Activated T-cell treated with anti-CD3 and anti-CD28 coated beads for 24 hours (primary cell): ENCODE data around the gene PAK1.

Experiments used
- DNase-seq: peaks from one replicate; pipeline ENCODE4 v3.0.0-alpha.2; 2020; ENCODE audit warnings: low read depth

The PAK1 gene

GRCh38 chr11:77370217-77370616 is 103.7 kb downstream of the PAK1 start:
- no peak for DNase-seq

- DNase-seq, result no peak
Measured at GRCh38 chr11:77361184-77361583, 112.7 kb downstream of the PAK1 start.

- DNase-seq, result no peak
Measured at GRCh38 chr11:77359481-77359880, 114.4 kb downstream of the PAK1 start.

GRCh38 chr11:77353131-77353530 is 120.8 kb downstream of the PAK1 start:
- no peak for DNase-seq

GRCh38 chr11:77351281-77351886 is 122.5 kb downstream of the PAK1 start:
- DNase-seq, result no peak

GRCh38 chr11:77347948-77348347 is 125.9 kb downstream of the PAK1 start:
- no peak for DNase-seq

GRCh38 chr11:77346906-77347603 is 126.8 kb downstream of the PAK1 start:
- DNase-seq, result no peak

GRCh38 chr11:77345621-77346020 is 128.3 kb downstream of the PAK1 start:
- no peak for DNase-seq

- no peak for DNase-seq
Measured at GRCh38 chr11:77340501-77340900, 133.4 kb downstream of the PAK1 start.

GRCh38 chr11:77332259-77332658 is 141.6 kb downstream of the PAK1 start:
- no peak for DNase-seq

- DNase-seq, result no peak
Measured at GRCh38 chr11:77325159-77325558, 148.7 kb downstream of the PAK1 start.

GRCh38 chr11:77324508-77324907 is 149.4 kb downstream of the PAK1 start:
- no peak for DNase-seq

GRCh38 chr11:77322926-77323590 is 150.8 kb downstream of the PAK1 start:
- no peak for DNase-seq

GRCh38 chr11:77322506-77322905 is 151.4 kb downstream of the PAK1 start:
- DNase-seq, result no peak

GRCh38 chr11:77320351-77320750 is 153.5 kb downstream of the PAK1 start:
- no peak for DNase-seq

- no peak for DNase-seq
Measured at GRCh38 chr11:77318600-77318999, 155.3 kb downstream of the PAK1 start.

- DNase-seq, result no peak
Measured at GRCh38 chr11:77316733-77317342, 157.1 kb downstream of the PAK1 start.

- no peak for DNase-seq
Measured at GRCh38 chr11:77312107-77312506, 161.8 kb downstream of the PAK1 start.

- DNase-seq, result no peak
Measured at GRCh38 chr11:77311701-77312100, 162.2 kb downstream of the PAK1 start.

- DNase-seq, result no peak
Measured at GRCh38 chr11:77310721-77311120, 163.2 kb downstream of the PAK1 start.

- DNase-seq, result no peak
Measured at GRCh38 chr11:77309401-77310085, 164.4 kb downstream of the PAK1 start.

- no peak for DNase-seq
Measured at GRCh38 chr11:77308838-77309237, 165.1 kb downstream of the PAK1 start.
